ENCODE results near the gene BARHL1.
A peak's percentile ranks its signal among the peaks of the same experiment; 100 is the strongest.

BARHL1 gene

DNA sequence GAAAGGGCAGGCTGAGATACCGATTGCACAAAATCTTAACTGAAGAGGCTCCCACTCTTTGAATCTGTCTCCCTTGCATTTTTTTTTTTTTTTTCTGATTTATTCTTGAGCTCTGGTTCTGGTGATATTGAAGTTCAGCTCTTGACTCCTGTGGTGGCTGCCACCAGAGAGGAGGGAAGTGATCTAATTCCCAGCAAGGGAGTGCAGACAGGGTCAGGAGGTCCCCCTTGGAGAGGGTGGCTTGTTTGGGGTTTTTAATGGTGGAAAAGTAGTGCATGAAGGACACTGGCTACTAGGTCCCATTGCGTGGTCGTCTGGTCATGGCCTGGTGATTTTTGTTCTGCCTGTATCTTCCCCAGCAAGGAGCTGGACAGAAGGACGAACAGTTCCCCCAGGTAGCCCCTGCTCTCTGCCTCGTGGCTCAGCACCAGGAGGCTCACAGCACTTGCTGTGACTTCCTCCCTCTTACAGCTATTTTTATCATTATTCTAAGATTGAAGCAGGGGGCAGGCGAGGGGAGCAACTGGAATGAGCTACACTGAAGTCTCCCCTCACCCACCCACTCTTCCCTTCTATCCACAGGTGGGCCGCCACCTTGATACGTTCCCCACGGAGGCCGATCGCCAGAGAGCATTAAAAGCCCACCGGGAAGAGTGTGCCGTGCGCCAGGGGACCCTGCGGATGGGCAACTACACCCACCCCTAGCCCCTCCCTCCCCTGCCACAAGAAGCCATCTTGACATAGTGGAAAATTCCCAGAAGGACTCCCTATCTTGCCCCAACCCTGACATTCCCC, 10.4 kb upstream of the BARHL1 start:
- no peak overlapping the region for H3K27ac Mint-ChIP-seq
- no peaks in the 10 kb centered on the region for H3K36me3 Mint-ChIP-seq (ENCODE audit: low read depth)
- no peaks in the 10 kb centered on the region for H3K9me3 Mint-ChIP-seq
- peaks cover 25% of the 10 kb centered on the region for H3K27me3 Mint-ChIP-seq (ENCODE audit: low read depth)
- H3K4me3 Mint-ChIP-seq = no peak overlapping the region
- H3K4me1 Mint-ChIP-seq (ENCODE audit: low read depth) = peaks cover 2% of the 10 kb centered on the region

DNA sequence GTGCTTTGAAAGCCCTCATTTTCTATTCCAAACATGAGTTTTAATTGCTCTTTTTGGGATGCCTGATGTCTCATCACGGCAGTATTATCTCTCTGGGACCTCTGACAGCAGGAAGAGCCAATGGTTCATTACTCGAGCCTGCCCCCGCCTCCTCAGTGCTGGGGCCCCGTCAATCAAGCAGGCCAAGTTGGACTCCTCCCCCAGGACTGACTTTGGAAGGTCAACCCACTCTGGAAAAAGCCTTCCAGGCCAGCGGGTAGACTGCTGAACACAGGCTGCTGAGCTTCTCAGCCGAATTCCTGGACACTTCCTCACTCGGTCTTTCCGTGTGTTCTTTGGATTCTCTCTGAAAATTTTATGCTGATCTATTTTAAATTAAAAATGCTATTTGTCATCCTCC, 9.5 kb upstream of the BARHL1 start:
- peaks cover 34% of the 10 kb centered on the region for H3K27me3 Mint-ChIP-seq (ENCODE audit: low read depth)
- H3K9me3 Mint-ChIP-seq = no peaks in the 10 kb centered on the region
- no peak overlapping the region for H3K27ac Mint-ChIP-seq
- H3K4me1 Mint-ChIP-seq (ENCODE audit: low read depth) = peaks cover 2% of the 10 kb centered on the region
- no peaks in the 10 kb centered on the region for H3K36me3 Mint-ChIP-seq (ENCODE audit: low read depth)
- H3K4me3 Mint-ChIP-seq = no peak overlapping the region

DNA sequence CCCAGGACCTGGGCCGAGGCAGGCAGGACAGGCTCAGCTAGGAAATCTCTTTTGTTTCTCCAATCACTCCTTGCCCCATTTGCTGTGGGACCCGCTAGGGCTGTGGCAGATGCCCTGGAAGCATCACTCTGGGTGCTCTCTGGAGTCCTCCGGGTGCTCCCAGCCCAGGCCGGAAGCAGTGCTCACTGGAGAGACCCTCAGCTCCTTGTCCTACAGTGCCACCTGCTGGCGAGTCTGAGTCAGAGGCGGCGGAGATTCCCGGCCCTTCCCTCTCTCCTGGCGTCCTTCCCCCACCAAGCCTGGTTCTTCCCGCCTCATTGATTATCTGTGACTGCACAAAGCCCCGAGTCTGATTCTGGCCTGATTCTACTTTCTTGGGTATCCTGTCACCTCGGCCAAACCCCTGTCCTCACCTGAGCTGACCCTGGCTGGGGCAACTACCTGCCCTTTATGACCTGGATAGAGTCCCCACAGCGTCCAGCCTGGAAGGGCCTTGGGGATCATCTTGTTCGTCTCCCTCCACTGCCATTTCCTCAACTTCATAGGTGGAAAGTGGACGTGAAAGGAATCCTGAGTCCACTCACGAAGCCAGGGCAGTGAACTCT, 7.3 kb upstream of the BARHL1 start:
- H3K36me3 Mint-ChIP-seq (ENCODE audit: low read depth) = no peaks in the 10 kb centered on the region
- H3K9me3 Mint-ChIP-seq = no peaks in the 10 kb centered on the region
- H3K4me3 Mint-ChIP-seq = no peak overlapping the region
- H3K27ac Mint-ChIP-seq = no peak overlapping the region
- peaks cover 2% of the 10 kb centered on the region for H3K4me1 Mint-ChIP-seq (ENCODE audit: low read depth)
- H3K27me3 Mint-ChIP-seq (ENCODE audit: low read depth) = peaks cover 52% of the 10 kb centered on the region

DNA sequence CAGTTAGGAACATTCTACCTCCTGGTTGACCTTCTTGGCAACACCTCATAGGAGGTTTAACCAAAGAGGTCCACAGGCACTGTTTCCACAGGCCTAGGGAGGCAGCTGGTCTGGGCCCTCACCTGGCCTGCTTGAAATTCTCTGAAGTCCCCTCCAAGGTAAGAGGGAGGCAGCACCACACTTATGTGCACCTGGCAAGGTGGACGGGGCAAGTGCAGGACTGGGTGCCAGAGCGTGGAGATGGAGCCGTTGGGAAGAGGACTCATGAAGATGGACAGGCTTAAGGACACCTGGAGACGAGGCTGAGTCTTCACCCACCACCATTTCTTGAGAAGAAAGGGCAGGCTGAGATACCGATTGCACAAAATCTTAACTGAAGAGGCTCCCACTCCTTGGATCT, 6.6 kb upstream of the BARHL1 start:
- Mint-ChIP-seq H3K4me3 (no peak overlapping the region), H3K9me3 (no peaks in the 10 kb centered on the region), H3K27ac (no peak overlapping the region), H3K4me1 (ENCODE audit: low read depth) (peaks cover 2% of the 10 kb centered on the region), H3K27me3 (ENCODE audit: low read depth) (peaks cover 52% of the 10 kb centered on the region), H3K36me3 (ENCODE audit: low read depth) (no peaks in the 10 kb centered on the region)

DNA sequence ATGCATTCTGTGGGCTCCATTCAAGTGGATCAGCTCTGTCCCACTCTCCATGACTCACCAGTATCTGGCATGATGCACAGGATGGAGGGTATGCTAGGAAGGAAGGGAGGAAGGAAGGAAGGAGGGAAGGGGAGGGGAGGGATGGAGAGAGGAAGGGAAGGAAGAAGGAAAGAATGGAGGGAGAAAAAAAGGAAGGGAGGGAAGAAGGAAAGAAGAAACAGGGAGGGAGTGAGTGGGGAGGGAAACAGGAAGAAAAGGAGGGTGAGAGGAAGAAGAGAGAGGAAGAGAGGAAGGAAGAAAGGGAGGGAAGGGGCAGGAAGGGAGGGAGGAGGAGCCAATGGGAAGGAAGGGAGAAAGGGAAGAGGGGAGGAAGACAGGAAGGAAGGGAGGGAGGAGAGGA, 5.3 kb upstream of the BARHL1 start:
- Mint-ChIP-seq H3K36me3 (ENCODE audit: low read depth) (no peaks in the 10 kb centered on the region), H3K4me3 (no peak overlapping the region), H3K4me1 (ENCODE audit: low read depth) (peaks cover 9% of the 10 kb centered on the region), H3K27me3 (ENCODE audit: low read depth) (peaks cover 63% of the 10 kb centered on the region), H3K9me3 (no peaks in the 10 kb centered on the region), H3K27ac (no peak overlapping the region)

DNA sequence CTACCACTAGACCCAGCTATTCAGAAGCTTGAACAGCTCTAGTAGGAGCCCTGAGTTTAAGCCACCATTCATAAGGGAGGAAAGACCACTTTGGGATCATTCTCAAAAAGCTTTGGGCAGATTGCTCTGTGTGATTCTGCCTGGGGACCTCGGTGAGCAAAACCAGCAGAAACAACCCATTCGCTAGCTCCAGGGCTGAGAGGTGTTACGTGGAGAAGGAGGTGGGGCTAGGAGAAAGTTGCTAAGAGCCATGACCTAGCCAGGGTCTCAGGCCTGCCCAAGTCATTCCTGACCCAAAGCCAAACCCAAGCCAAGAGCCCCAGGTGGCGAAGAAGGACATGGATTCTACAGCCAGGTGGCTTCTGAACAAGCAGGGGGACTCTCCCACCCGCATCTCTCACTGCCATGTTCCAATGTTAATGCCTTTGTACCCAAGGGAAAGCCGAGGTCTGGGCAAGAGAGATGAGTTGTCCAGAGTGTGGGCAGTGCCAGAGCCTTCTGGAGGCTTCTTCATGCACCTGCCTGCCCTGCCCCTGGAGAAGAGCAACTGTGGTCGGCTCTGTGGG, 4.0 kb upstream of the BARHL1 start:
- Mint-ChIP-seq H3K9me3 (no peaks in the 10 kb centered on the region), H3K4me3 (no peak overlapping the region), H3K27ac (no peak overlapping the region), H3K27me3 (ENCODE audit: low read depth) (peaks cover 72% of the 10 kb centered on the region), H3K4me1 (ENCODE audit: low read depth) (peaks cover 9% of the 10 kb centered on the region), H3K36me3 (ENCODE audit: low read depth) (no peaks in the 10 kb centered on the region)

DNA sequence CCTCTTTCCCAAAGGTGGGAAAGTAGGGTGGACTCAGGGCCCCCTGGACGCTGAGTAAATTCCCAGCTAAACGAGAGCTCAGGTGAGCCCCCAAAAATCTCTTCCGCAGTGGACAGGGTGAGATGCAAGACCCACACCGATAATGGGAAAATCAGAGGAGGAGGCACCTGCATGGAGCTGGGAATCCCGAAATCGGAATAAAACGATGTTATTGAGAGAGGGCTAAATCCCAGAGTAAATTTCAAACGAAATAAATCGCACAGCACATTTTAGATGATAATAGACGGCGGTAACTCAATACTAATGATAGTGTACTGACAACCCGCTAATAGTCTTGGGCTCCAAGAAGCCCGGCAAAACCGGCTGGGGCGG, 3.0 kb upstream of the BARHL1 start:
- Mint-ChIP-seq H3K4me3 (no peak overlapping the region), H3K4me1 (ENCODE audit: low read depth) (peaks cover 9% of the 10 kb centered on the region), H3K27me3 (ENCODE audit: low read depth) (peaks cover 77% of the 10 kb centered on the region), H3K9me3 (no peaks in the 10 kb centered on the region), H3K27ac (no peak overlapping the region), H3K36me3 (ENCODE audit: low read depth) (no peaks in the 10 kb centered on the region)

DNA sequence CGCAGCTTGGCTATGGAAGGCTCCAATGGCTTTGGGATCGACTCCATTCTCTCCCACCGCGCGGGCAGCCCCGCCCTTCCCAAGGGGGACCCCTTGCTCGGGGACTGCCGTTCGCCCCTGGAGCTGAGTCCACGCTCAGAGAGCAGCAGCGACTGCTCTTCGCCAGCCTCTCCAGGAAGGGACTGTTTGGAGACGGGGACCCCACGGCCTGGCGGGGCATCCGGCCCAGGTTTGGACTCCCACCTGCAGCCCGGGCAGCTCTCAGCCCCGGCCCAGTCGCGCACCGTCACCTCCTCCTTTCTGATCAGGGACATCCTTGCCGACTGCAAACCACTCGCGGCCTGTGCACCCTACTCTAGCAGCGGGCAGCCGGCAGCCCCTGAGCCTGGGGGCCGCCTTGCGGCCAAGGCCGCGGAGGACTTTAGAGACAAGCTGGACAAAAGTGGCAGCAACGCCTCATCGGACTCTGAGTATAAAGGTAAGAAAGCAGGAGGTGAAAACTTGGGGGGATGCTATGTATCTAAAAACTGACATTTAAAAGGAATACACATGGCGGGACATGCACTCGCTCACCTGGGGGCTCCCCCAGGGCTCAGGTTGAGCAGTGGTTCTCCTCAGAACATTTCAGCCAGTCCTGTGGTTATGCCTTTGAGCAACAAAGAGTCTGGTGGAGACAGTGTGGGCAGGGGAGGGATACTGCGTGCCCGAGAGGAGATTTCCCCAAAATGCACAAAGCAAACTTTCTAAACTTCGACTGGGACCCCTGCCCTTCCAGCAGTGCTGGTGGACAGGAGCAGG, 579 bp downstream of the BARHL1 start:
- H3K27ac Mint-ChIP-seq = peak overlapping the region; percentile 31
- H3K36me3 Mint-ChIP-seq (ENCODE audit: low read depth) = peaks cover 3% of the 10 kb centered on the region
- H3K9me3 Mint-ChIP-seq = no peaks in the 10 kb centered on the region
- peaks cover 75% of the 10 kb centered on the region for H3K27me3 Mint-ChIP-seq (ENCODE audit: low read depth)
- no peak overlapping the region for H3K4me3 Mint-ChIP-seq
- peaks cover 11% of the 10 kb centered on the region for H3K4me1 Mint-ChIP-seq (ENCODE audit: low read depth)

DNA sequence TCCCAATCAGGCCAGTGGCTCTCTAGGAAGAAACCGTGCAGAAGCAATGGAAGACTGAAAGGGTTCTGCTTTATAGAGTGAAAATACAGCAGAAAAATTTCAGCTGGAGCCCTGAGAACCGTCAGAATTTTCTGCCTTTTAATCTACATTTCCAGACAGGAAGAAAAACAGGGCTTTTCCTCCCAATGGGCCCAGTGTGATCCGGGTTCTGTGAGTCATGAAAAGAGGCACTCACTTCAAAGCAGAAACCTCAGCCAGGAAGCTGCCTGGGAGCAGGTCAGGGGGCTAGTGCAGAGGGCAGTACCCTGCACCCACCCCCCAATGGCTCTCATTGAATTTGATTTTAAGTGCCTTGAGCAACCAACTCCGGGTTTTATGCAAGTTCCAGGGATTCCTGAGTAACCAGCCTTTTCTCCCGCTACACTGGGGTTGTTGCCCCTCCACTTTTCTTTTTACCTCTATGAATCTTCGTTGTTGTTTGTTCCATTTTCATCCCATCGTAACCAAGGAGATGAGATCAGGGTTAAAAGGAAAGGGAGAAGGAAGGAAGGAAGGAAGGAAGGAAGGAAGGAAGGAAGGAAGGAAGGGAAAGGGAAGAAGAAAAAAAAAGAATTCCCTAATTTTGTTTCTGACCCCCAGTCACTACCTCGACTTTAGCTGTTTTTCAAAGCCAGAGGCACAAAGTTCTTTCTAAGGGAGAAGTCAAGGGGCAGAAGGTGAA, 1.3 kb downstream of the BARHL1 start:
- Mint-ChIP-seq H3K27ac (peak overlapping the region; percentile 31), H3K4me1 (ENCODE audit: low read depth) (peaks cover 11% of the 10 kb centered on the region), H3K4me3 (no peak overlapping the region), H3K27me3 (ENCODE audit: low read depth) (peaks cover 75% of the 10 kb centered on the region), H3K36me3 (ENCODE audit: low read depth) (peaks cover 3% of the 10 kb centered on the region), H3K9me3 (no peaks in the 10 kb centered on the region)

DNA sequence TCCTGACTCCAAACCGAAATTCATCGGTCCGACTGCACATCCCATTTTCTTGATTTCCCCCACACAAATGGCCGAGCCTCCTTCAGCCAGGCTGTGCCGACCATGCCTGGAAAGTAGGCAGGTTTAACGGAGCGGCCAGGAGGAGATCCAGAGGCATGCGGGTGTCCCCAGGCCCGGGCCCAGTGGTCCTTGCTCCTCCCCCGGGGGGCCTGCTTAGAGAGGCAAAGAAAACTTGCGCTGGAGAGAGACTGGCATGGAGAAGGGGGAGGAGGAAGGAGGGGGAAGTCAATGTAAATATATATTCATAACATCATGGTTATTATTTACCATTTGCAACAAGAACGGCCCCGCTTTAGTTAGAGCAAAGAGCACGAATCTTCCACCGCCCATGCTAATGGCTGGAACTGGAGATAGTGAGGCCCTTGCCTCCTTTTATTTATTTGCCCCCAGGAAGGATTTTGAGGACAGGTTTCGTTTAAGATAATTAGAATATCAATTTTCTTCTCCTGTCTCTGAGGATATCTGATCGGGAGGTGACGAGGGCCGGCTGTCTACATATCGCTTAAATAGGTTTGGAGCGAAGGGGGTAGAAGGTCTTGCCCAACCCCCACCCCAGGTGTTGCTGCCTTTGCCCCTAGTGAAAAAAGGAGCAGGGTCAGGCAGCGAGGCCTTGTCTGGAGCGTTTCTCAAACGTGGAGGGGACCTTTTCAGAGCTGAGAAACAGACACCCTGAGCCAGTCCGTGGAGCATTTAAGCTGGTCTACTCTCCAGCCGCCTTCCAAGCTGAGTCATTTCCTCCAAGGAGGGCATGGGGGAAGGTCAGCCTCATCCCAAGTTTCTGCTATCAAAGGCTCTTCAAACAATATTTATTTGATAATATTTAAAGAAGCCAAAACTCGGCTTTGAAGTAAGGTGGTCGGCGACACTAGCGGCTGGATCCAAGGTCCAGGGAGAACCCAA, 2.5 kb downstream of the BARHL1 start:
- H3K4me3 Mint-ChIP-seq = no peak overlapping the region
- H3K9me3 Mint-ChIP-seq = no peaks in the 10 kb centered on the region
- H3K27ac Mint-ChIP-seq = no peak overlapping the region
- H3K36me3 Mint-ChIP-seq (ENCODE audit: low read depth) = peaks cover 3% of the 10 kb centered on the region
- H3K4me1 Mint-ChIP-seq (ENCODE audit: low read depth) = peaks cover 11% of the 10 kb centered on the region
- peaks cover 73% of the 10 kb centered on the region for H3K27me3 Mint-ChIP-seq (ENCODE audit: low read depth)

DNA sequence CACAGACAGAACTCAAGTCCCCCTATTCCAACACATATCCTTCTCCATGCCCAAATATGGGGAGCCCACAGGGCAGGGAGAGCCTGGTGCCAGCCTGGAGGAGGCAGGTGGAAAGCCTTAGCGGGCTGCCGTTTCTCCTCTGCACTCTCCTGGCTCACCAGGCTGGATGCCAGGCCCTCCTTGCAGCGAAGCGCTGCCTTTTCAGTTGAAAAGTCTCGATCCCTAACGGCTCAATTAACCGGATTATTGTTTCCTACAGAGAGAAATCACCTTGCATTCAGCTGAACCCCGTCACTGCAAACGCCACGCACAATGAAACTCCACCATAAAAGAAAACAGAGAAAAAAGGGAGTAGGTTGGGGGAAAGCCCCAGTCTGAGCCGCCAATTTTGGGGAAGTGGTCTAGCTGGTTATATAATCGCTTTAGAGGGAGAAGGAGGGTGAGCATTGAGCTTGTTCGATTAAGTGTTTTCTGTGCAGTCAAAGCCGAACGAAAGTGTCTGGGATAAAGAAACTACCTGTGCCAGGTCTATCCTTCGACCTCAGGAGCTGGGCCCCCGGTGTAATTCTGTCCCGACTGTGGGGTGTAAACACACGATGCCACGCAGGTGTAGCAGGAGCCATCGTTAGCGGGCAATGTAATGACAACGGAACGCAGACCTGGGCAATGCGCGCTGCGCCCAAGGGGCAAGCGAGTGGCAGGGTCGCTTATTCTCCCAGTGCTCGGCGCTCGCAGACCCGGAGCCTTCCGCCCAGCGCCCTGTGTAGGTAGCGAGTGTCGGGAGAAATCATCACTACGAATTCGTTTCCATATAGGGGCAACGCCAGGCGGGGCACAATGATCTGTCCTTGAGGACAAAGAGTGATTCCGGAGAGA, 3.8 kb downstream of the BARHL1 start:
- Mint-ChIP-seq H3K4me3 (peak overlapping the region; percentile 13), H3K27ac (peak overlapping the region; percentile 59), H3K36me3 (ENCODE audit: low read depth) (peaks cover 3% of the 10 kb centered on the region), H3K4me1 (ENCODE audit: low read depth) (peaks cover 10% of the 10 kb centered on the region), H3K27me3 (ENCODE audit: low read depth) (peaks cover 81% of the 10 kb centered on the region), H3K9me3 (no peaks in the 10 kb centered on the region)

DNA sequence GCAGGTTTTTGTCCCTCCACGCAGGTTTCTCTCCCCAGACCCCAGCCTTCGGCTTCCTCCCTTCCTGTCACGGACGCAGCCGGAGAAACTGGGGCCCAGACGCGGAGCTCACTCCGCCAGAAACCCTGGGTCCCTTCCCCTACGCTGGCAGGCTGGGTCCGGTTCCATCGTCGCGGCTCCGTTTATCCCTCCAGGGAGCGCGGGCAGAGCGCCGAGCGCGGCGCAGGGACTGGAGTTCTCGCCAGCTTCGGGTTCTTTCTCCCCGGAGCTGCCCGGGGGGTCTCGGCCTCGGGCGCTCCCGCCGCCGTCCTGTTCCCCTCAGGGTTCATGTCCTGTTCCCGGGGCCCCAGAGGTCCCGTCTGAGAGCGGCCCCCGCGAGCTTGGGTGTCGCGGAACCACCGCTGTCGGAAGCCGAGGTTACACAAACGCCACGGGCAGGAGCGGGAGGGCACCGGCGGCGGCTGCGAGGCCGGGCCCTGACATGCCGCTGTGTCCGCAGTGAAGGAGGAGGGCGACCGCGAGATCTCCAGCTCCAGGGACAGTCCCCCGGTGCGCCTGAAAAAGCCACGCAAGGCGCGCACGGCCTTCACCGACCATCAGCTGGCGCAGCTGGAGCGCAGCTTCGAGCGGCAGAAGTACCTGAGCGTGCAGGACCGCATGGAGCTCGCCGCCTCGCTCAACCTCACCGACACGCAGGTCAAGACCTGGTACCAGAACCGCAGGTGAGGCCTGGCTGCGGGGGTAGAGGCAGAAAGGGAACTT, 4.6 kb downstream of the BARHL1 start:
- peaks cover 4% of the 10 kb centered on the region for H3K4me1 Mint-ChIP-seq (ENCODE audit: low read depth)
- H3K27ac Mint-ChIP-seq = no peak overlapping the region
- H3K36me3 Mint-ChIP-seq (ENCODE audit: low read depth) = peaks cover 3% of the 10 kb centered on the region
- H3K27me3 Mint-ChIP-seq (ENCODE audit: low read depth) = peaks cover 81% of the 10 kb centered on the region
- no peak overlapping the region for H3K4me3 Mint-ChIP-seq
- H3K9me3 Mint-ChIP-seq = no peaks in the 10 kb centered on the region
